SHP77 (cell line): ENCODE results near the gene EPS8L3.
A peak's percentile ranks its signal among the peaks of the same experiment; 100 is the strongest.
"Not testable (repeated sequence)": the region's sequence is repeated elsewhere in the genome, so short reads cannot be mapped to it uniquely, and the experiment has no call there.

Experiments
- DNase-seq, 2 experiments: peaks; one replicate each; lab custom pipeline; 2025; lab: John Stamatoyannopoulos, UW

Gene EPS8L3

GRCh38 chr1:109763646-109764415 is at the start of gene EPS8L3:
Gene EPS8L3, minus strand, starts transcription at chr1:109763923. Its CDS starts 2,174 bp downstream, at chr1:109761749.
- DNase-seq = no peak

GRCh38 chr1:109812691-109813393 is 49.1 kb upstream of the EPS8L3 start:
- DNase-seq = no peak

- no peak for DNase-seq
Measured at GRCh38 chr1:109808703-109809102, 45.0 kb upstream of the EPS8L3 start.

GRCh38 chr1:109807822-109808680 is 44.3 kb upstream of the EPS8L3 start:
- DNase-seq = no peak

GRCh38 chr1:109807402-109807801 is 43.7 kb upstream of the EPS8L3 start:
- DNase-seq = no peak

- DNase-seq = no peak
Measured at GRCh38 chr1:109806733-109807400, 43.1 kb upstream of the EPS8L3 start.

- peak; percentile 56 to 59 for DNase-seq
Measured at GRCh38 chr1:109805486-109806165, 41.9 kb upstream of the EPS8L3 start.

GRCh38 chr1:109804660-109805059 is 40.9 kb upstream of the EPS8L3 start:
- DNase-seq = no peak

- no peak for DNase-seq
Measured at GRCh38 chr1:109803901-109804331, 40.2 kb upstream of the EPS8L3 start.

GRCh38 chr1:109802901-109803561 is 39.3 kb upstream of the EPS8L3 start:
- no peak for DNase-seq

- DNase-seq = no peak
Measured at GRCh38 chr1:109802136-109802900, 38.6 kb upstream of the EPS8L3 start.

- no peak for DNase-seq
Measured at GRCh38 chr1:109801791-109802135, 38.0 kb upstream of the EPS8L3 start.

- DNase-seq = no peak
Measured at GRCh38 chr1:109800291-109800690, 36.6 kb upstream of the EPS8L3 start.

GRCh38 chr1:109799445-109799844 is 35.7 kb upstream of the EPS8L3 start:
- no peak for DNase-seq

- DNase-seq = not testable (repeated sequence)
Measured at GRCh38 chr1:109797303-109797595, 33.5 kb upstream of the EPS8L3 start.

GRCh38 chr1:109796484-109797302 is 33.0 kb upstream of the EPS8L3 start:
- no peak for DNase-seq

GRCh38 chr1:109794319-109795132 is 30.8 kb upstream of the EPS8L3 start:
- no peak for DNase-seq

- no peak for DNase-seq
Measured at GRCh38 chr1:109793486-109794318, 30.0 kb upstream of the EPS8L3 start.
